ENCODE results near the gene BCAS1.
"Not testable (repeated sequence)": the region's sequence is repeated elsewhere in the genome, so short reads cannot be mapped to it uniquely, and the experiment has no call there.

The BCAS1 gene

GRCh38 chr20:53940907-53941545 lies 129.4 kb downstream of the BCAS1 start:
- ATAC-seq = no peak

GRCh38 chr20:53940360-53940702 lies 130.1 kb downstream of the BCAS1 start:
- no peak for ATAC-seq

GRCh38 chr20:53939572-53940359 lies 130.6 kb downstream of the BCAS1 start:
- ATAC-seq = peak; percentile 41 to 76

GRCh38 chr20:53939190-53939571 lies 131.2 kb downstream of the BCAS1 start:
- no peak for ATAC-seq

GRCh38 chr20:53938739-53939138 lies 131.7 kb downstream of the BCAS1 start:
- ATAC-seq = no peak

- no peak for ATAC-seq
Measured at GRCh38 chr20:53937929-53938367, 132.4 kb downstream of the BCAS1 start.

- ATAC-seq = no peak
Measured at GRCh38 chr20:53937339-53937741, 133.1 kb downstream of the BCAS1 start.

GRCh38 chr20:53935344-53936084 lies 134.9 kb downstream of the BCAS1 start:
- ATAC-seq = no peak

GRCh38 chr20:53934421-53935343 lies 135.7 kb downstream of the BCAS1 start:
- peak; percentile 45 to 65 for ATAC-seq

- no peak for ATAC-seq
Measured at GRCh38 chr20:53933232-53933846, 137.1 kb downstream of the BCAS1 start.

- not testable (repeated sequence) for ATAC-seq
Measured at GRCh38 chr20:53932655-53933192, 137.7 kb downstream of the BCAS1 start.

GRCh38 chr20:53931597-53931996 lies 138.8 kb downstream of the BCAS1 start:
- no peak for ATAC-seq

GRCh38 chr20:53930651-53931504 lies 139.5 kb downstream of the BCAS1 start:
- ATAC-seq = no peak

GRCh38 chr20:53929974-53930650 lies 140.3 kb downstream of the BCAS1 start:
- ATAC-seq = peak; percentile 10 to 39

GRCh38 chr20:53929399-53929798 lies 141.0 kb downstream of the BCAS1 start:
- ATAC-seq = no peak

GRCh38 chr20:53927990-53928389 lies 142.4 kb downstream of the BCAS1 start:
- no peak for ATAC-seq

- ATAC-seq = peak; percentile 88 to 95
Measured at GRCh38 chr20:53926428-53927028, 143.9 kb downstream of the BCAS1 start.

GRCh38 chr20:53925651-53926401 lies 144.6 kb downstream of the BCAS1 start:
- ATAC-seq = no peak
